ENCODE measurements around the gene CD7. TPM values are rescaled to one million over a fixed set of nuclear protein-coding genes. Genes with fewer than 3 reads are reported as not detected.
A peak's percentile ranks its signal among the peaks of the same experiment; 100 is the strongest.

Gene CD7
- total and polyA plus RNA-seq, 9 of the 15 experiments (the other 6 are each of a cell fraction or from before 2014, with no cell fraction given) = 0.21 to 0.35 TPM; not detected in 7

- TF ChIP-seq RREB1 (CRISPR knock-in tag; IDR thresholded peaks at IDR 0.05) (no peak), HMBOX1 (IDR thresholded peaks at IDR 0.05) (no peak), XRCC4 (IDR thresholded peaks at IDR 0.05; ENCODE audit: extremely low read depth, insufficient read depth, insufficient read length) (no peak), TAF9B (IDR thresholded peaks at IDR 0.05; ENCODE audit: partially characterized antibody) (peak; percentile 83), GATAD2A (IDR thresholded peaks at IDR 0.05) (peak; percentile 95; the same call in 1 of the 2 replicates), HINFP (tag; conservative IDR thresholded peaks at IDR 0.05; ENCODE audit: low read depth) (peak; percentile 33; the same call in 1 of the 2 replicates), ZNF639 (CRISPR knock-in tag; conservative IDR thresholded peaks at IDR 0.05 in 1 of 2, IDR thresholded peaks at IDR 0.05 in 1 of 2) (peak in 1 of 2 experiments; percentile 72; a peak in 2 of 4 replicates), CLOCK (CRISPR knock-in tag; IDR thresholded peaks at IDR 0.05; ENCODE audit: borderline replicate concordance) (peak; percentile 95), ZNF75A (CRISPR knock-in tag; IDR thresholded peaks at IDR 0.05) (no peak)
Measured at GRCh38 chr17:82287868-82288801, 29.3 kb downstream of the CD7 start (continued).

Data from K562 (cell line).